Measurements from ENCODE around the gene EIF4E3.

DNA sequence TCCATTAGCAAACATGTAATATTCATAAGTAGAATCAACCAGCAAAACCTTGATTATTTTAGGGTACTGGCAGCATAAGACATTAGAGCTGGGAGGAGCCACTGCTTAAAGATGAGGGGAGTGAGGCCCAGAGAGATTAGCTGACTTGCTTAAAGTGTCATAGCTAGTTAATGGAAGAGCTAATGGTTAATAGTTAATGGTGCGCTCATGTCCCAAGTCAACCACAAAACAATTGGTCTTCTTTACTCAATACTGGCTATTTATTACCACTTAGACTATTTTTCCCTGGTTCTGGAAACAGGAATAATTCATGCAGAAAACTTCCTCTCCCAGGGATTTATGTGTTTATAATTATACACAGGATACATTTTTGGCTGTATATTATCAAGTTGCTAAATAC is 33.1 kb downstream of the EIF4E3 start:
- TF ChIP-seq POLR2A (IDR thresholded peaks at IDR 0.05) (no peak), POLR2AphosphoS5 (IDR thresholded peaks at IDR 0.05) (no peak), EP300 (IDR thresholded peaks at IDR 0.05) (no peak)
- TF ChIP-seq, protein P1, sequence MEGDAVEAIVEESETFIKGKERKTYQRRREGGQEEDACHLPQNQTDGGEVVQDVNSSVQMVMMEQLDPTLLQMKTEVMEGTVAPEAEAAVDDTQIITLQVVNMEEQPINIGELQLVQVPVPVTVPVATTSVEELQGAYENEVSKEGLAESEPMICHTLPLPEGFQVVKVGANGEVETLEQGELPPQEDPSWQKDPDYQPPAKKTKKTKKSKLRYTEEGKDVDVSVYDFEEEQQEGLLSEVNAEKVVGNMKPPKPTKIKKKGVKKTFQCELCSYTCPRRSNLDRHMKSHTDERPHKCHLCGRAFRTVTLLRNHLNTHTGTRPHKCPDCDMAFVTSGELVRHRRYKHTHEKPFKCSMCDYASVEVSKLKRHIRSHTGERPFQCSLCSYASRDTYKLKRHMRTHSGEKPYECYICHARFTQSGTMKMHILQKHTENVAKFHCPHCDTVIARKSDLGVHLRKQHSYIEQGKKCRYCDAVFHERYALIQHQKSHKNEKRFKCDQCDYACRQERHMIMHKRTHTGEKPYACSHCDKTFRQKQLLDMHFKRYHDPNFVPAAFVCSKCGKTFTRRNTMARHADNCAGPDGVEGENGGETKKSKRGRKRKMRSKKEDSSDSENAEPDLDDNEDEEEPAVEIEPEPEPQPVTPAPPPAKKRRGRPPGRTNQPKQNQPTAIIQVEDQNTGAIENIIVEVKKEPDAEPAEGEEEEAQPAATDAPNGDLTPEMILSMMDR (IDR thresholded peaks at IDR 0.05): no peak

Data from upper lobe of left lung (tissue), 4 donors.